ENCODE results near the gene FDXR. TPM values are rescaled to one million over a fixed set of nuclear protein-coding genes. Genes with fewer than 3 reads are reported as not detected.

FDXR gene
- total and polyA plus RNA-seq, 4 donors, result 3.9 to 10.1 (median 4.6) TPM

- no peaks in the 10 kb centered on the region for H3K27me3 ChIP-seq (ENCODE audit: control insufficient read depth in 4 of 4, insufficient read depth in 4 of 4, low read length in 3 of 4)
- 88% methylated on average over 15 of the region's 15 CpGs for WGBS
- peaks cover 0 to 8% (median 3%) of the 10 kb centered on the region in 4 donors for H3K36me3 ChIP-seq (ENCODE audit: control insufficient read depth in 4 of 4, insufficient read depth in 3 of 4, low read depth in 1 of 4, low read length in 3 of 4)
These were observed 50.4 kb downstream of the FDXR start for GRCh38 chr17:74822335-74822938.

GRCh38 chr17:74821655-74822334 lies 51.0 kb downstream of the FDXR start:
- Histone ChIP-seq H3K9ac (ENCODE audit: low read depth in 1 of 2, low read length in 2 of 2) (no peak overlapping the region), H3K36me3 (ENCODE audit: control insufficient read depth in 4 of 4, insufficient read depth in 3 of 4, low read depth in 1 of 4, low read length in 3 of 4) (peaks cover 0 to 8% (median 3%) of the 10 kb centered on the region in 4 donors)
- TF ChIP-seq NR2F2 (IDR thresholded peaks at IDR 0.05) (no peak), GABPA (IDR thresholded peaks at IDR 0.05 in 1 of 2, conservative IDR thresholded peaks at IDR 0.05 in 1 of 2) (no peak), FOXA1 (IDR thresholded peaks at IDR 0.05) (no peak), YY1 (IDR thresholded peaks at IDR 0.05) (no peak), SP1 (IDR thresholded peaks at IDR 0.05) (no peak), ATF3 (IDR thresholded peaks at IDR 0.05) (no peak), RAD21 (IDR thresholded peaks at IDR 0.05) (no peak), HNF4A (conservative IDR thresholded peaks at IDR 0.05) (no peak)
- TF ChIP-seq, protein P1, sequence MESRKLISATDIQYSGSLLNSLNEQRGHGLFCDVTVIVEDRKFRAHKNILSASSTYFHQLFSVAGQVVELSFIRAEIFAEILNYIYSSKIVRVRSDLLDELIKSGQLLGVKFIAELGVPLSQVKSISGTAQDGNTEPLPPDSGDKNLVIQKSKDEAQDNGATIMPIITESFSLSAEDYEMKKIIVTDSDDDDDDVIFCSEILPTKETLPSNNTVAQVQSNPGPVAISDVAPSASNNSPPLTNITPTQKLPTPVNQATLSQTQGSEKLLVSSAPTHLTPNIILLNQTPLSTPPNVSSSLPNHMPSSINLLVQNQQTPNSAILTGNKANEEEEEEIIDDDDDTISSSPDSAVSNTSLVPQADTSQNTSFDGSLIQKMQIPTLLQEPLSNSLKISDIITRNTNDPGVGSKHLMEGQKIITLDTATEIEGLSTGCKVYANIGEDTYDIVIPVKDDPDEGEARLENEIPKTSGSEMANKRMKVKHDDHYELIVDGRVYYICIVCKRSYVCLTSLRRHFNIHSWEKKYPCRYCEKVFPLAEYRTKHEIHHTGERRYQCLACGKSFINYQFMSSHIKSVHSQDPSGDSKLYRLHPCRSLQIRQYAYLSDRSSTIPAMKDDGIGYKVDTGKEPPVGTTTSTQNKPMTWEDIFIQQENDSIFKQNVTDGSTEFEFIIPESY (IDR thresholded peaks at IDR 0.05), result no peak
- TF ChIP-seq, protein P2, sequence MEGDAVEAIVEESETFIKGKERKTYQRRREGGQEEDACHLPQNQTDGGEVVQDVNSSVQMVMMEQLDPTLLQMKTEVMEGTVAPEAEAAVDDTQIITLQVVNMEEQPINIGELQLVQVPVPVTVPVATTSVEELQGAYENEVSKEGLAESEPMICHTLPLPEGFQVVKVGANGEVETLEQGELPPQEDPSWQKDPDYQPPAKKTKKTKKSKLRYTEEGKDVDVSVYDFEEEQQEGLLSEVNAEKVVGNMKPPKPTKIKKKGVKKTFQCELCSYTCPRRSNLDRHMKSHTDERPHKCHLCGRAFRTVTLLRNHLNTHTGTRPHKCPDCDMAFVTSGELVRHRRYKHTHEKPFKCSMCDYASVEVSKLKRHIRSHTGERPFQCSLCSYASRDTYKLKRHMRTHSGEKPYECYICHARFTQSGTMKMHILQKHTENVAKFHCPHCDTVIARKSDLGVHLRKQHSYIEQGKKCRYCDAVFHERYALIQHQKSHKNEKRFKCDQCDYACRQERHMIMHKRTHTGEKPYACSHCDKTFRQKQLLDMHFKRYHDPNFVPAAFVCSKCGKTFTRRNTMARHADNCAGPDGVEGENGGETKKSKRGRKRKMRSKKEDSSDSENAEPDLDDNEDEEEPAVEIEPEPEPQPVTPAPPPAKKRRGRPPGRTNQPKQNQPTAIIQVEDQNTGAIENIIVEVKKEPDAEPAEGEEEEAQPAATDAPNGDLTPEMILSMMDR (IDR thresholded peaks at IDR 0.05; ENCODE audit: low read depth, low read length, missing input control), result no peak

More at GRCh38 chr17:74822335-74822938, 50.4 kb downstream of the FDXR start:
- TF ChIP-seq, protein P2 (IDR thresholded peaks at IDR 0.05; ENCODE audit: low read depth, low read length, missing input control), result no peak
- TF ChIP-seq JUND (IDR thresholded peaks at IDR 0.05), result no peak
- TF ChIP-seq, protein P3, sequence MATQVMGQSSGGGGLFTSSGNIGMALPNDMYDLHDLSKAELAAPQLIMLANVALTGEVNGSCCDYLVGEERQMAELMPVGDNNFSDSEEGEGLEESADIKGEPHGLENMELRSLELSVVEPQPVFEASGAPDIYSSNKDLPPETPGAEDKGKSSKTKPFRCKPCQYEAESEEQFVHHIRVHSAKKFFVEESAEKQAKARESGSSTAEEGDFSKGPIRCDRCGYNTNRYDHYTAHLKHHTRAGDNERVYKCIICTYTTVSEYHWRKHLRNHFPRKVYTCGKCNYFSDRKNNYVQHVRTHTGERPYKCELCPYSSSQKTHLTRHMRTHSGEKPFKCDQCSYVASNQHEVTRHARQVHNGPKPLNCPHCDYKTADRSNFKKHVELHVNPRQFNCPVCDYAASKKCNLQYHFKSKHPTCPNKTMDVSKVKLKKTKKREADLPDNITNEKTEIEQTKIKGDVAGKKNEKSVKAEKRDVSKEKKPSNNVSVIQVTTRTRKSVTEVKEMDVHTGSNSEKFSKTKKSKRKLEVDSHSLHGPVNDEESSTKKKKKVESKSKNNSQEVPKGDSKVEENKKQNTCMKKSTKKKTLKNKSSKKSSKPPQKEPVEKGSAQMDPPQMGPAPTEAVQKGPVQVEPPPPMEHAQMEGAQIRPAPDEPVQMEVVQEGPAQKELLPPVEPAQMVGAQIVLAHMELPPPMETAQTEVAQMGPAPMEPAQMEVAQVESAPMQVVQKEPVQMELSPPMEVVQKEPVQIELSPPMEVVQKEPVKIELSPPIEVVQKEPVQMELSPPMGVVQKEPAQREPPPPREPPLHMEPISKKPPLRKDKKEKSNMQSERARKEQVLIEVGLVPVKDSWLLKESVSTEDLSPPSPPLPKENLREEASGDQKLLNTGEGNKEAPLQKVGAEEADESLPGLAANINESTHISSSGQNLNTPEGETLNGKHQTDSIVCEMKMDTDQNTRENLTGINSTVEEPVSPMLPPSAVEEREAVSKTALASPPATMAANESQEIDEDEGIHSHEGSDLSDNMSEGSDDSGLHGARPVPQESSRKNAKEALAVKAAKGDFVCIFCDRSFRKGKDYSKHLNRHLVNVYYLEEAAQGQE (IDR thresholded peaks at IDR 0.05), result no peak
- TF ChIP-seq HNF4A (conservative IDR thresholded peaks at IDR 0.05), result no peak
- TF ChIP-seq FOXA2 (IDR thresholded peaks at IDR 0.05), result no peak
- TF ChIP-seq, protein P1 (IDR thresholded peaks at IDR 0.05), result no peak
- TF ChIP-seq TAF1 (conservative IDR thresholded peaks at IDR 0.05), result no peak
- TF ChIP-seq RXRA (IDR thresholded peaks at IDR 0.05), result no peak
- TF ChIP-seq RAD21 (IDR thresholded peaks at IDR 0.05), result no peak
- TF ChIP-seq YY1 (IDR thresholded peaks at IDR 0.05), result no peak
- no peak overlapping the region for H3K9ac ChIP-seq (ENCODE audit: low read depth in 1 of 2, low read length in 2 of 2)
- no peaks in the 10 kb centered on the region for H3K4me1 ChIP-seq (ENCODE audit: control insufficient read depth in 4 of 4, insufficient read depth in 4 of 4, low read length in 3 of 4)
- no peak overlapping the region for H3K27ac ChIP-seq (ENCODE audit: low read depth in 1 of 2, low read length in 2 of 2)
- no peak for DNase-seq (ENCODE audit: low spot score)
- no peak overlapping the region for H3K4me3 ChIP-seq (ENCODE audit: low read depth in 1 of 3, low read length in 3 of 3)
- H3K9me3 ChIP-seq (ENCODE audit: control insufficient read depth in 4 of 4, low read length in 3 of 4), result no peaks in the 10 kb centered on the region

More at GRCh38 chr17:74821655-74822334, 51.0 kb downstream of the FDXR start:
- Histone ChIP-seq H3K27me3 (ENCODE audit: control insufficient read depth in 4 of 4, insufficient read depth in 4 of 4, low read length in 3 of 4) (no peaks in the 10 kb centered on the region), H3K9me3 (ENCODE audit: control insufficient read depth in 4 of 4, low read length in 3 of 4) (no peaks in the 10 kb centered on the region), H3K4me1 (ENCODE audit: control insufficient read depth in 4 of 4, insufficient read depth in 4 of 4, low read length in 3 of 4) (no peaks in the 10 kb centered on the region), H3K4me3 (ENCODE audit: low read depth in 1 of 3, low read length in 3 of 3) (no peak overlapping the region), H3K27ac (ENCODE audit: low read depth in 1 of 2, low read length in 2 of 2) (no peak overlapping the region)
- no peak for DNase-seq (ENCODE audit: low spot score)
- 94% methylated on average over 13 of the region's 13 CpGs for WGBS

Measured in liver (tissue), 9 donors.